ENCODE measurements around the gene NPDC1. TPM values are rescaled to one million over a fixed set of nuclear protein-coding genes. Genes with fewer than 3 reads are reported as not detected.

Gene NPDC1, protein sequence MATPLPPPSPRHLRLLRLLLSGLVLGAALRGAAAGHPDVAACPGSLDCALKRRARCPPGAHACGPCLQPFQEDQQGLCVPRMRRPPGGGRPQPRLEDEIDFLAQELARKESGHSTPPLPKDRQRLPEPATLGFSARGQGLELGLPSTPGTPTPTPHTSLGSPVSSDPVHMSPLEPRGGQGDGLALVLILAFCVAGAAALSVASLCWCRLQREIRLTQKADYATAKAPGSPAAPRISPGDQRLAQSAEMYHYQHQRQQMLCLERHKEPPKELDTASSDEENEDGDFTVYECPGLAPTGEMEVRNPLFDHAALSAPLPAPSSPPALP
- 26.4 to 93.7 TPM (median 81.5 TPM) in 5 replicates for total RNA-seq (2022; extraction: Qiagen RNA extraction; ENCODE audit: low read depth)

DNA sequence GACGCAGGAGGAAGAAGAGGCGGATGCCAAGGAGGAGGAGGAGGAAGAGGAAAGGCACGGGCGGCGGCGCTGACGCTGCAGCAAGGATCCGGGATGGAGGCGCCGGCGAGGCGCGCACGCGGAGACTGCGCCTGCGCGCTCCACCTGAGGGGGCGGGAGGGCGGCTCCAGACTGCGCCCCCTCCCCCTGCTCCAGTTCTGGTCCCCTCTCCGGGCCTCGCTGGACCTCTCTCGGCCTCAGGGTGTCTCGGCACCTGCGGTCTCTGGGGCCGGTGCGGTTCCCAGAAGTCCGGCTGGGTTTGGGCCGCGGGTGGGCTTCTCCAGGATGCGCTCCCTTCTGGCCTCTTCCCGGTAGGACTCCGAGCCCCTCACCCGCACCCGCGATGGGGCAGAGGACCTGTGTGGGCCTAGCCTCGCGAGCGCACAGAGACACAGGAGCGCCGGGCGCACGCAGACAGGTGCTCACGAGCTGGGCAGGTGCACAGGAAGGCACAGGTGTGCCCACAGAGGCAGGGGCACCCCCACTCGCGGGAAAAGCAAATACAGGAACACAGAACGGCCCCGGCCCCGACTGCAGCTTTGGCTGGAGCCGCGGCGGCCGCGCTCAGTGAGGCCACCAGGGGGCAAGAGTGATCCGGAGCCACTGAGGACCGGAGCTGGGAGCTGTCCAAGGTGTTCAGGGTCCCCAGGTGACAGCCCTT, at the start of gene NPDC1:
NPDC1 (minus strand) TSS at position 90 of the 700 bp plus-strand sequence. CDS start 188 bp downstream, outside the sequence.

DNA sequence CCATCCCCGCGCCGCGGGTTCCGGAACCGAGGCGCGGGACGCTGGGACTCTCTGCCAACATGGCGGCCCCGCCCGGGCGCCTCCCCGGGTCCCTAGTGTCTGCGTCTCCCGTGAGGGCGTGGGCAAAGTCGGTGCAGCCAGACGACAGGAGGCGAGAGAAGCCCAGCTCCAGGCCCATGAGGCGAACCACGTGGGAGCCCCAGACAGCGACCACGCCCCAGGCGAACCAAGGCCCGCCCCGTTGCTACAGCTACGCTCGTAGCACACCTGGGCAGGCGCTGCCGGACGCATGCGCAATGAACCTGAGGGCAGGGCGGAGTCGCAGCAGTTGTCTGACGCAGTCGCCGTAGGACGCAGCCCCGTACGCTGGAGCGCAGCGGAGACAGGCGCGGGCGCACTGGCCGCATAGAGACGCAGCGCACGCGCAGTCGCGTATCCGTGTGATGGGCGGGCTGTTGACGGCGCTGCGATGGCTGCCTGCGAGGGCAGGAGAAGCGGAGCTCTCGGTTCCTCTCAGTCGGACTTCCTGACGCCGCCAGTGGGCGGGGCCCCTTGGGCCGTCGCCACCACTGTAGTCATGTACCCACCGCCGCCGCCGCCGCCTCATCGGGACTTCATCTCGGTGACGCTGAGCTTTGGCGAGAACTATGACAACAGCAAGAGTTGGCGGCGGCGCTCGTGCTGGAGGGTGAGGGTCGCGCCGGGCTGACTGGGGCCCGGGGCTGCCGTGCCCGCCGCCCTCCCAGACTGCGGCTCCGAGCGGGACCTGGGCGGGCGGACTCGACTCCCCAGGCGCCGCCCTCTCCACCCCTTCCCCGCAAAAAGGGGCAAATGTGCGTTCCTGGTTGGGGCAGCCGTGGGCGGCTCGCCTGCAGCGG, 40.8 kb upstream of the NPDC1 start, which contains the start of gene MAN1B1:
MAN1B1 (plus strand) TSS at position 455 of the 878 bp plus-strand sequence; CDS start at position 470, 15 bp downstream.

DNA sequence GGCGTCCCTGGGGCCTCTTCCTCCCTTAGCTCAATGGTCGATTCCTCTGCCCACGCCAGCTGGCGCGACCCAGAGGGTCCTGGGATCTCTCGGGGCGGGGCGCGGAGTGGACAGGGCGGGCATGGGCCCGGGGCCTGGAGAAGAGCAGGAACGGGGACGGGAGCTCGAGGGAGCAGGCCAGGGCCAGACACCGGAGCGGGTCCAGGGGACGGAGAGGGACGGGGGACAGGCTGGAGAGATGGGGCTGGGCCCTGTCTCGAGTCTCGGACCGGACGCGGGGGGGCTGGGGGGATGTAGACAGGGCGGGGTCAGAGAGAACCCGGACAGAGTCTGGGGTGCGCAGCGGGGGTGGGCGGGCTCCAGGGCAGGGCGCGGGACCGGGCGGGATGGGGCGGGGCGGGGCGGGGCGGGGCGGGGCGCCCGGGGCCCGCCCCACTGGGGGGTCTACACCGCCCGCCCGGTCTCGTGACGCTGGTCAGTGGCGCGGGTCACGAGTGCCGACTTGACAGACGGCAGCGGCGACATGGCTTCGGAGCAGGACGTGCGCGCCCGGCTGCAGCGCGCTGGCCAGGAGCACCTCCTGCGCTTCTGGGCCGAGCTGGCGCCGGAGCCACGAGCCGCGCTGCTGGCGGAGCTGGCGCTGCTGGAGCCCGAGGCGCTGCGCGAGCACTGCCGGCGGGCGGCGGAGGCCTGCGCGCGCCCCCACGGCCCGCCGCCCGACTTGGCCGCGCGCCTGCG, 31.2 kb upstream of the NPDC1 start, which contains the start of gene UAP1L1:
UAP1L1 (plus strand) TSS at position 508 of the 738 bp plus-strand sequence; CDS start at position 524, 16 bp downstream.

DNA sequence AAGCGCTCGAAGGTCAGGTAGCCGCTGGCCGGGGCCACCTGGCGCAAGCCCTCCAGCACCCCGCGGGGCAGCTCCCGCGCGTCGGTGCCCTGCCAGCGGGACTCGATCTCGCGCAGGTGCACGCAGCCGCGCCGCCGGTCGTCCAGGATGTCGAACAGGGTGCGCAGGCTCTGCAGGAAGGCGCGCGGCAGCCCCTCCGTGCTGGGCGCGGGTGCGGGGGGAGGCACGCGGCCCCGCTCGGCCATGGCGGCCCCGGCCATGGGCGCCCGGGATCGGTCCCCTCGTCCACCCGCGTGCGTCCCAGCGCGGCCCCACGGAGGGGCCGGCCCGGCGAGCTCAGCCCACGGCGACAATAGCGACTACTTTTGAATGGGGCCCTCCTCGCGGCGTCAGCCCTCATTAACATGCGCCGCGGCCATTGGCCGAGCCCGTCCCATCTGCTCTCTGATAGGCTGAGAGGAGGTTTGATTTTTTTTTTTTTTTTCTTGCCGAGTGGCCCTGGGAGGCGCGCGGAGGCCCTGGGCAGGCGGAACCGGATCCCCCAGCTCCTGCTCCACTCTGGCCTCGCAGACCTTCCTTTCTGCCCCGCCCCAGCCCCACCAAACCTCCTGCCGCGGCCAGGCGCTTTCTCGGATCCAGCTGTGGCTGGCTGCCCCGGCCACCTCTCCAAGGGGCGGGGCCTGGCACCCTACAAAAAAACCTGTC, 24.4 kb upstream of the NPDC1 start, which contains the start of gene SAPCD2:
SAPCD2 (minus strand) TSS at position 357 of the 705 bp plus-strand sequence; CDS start at position 260, 97 bp downstream.

DNA sequence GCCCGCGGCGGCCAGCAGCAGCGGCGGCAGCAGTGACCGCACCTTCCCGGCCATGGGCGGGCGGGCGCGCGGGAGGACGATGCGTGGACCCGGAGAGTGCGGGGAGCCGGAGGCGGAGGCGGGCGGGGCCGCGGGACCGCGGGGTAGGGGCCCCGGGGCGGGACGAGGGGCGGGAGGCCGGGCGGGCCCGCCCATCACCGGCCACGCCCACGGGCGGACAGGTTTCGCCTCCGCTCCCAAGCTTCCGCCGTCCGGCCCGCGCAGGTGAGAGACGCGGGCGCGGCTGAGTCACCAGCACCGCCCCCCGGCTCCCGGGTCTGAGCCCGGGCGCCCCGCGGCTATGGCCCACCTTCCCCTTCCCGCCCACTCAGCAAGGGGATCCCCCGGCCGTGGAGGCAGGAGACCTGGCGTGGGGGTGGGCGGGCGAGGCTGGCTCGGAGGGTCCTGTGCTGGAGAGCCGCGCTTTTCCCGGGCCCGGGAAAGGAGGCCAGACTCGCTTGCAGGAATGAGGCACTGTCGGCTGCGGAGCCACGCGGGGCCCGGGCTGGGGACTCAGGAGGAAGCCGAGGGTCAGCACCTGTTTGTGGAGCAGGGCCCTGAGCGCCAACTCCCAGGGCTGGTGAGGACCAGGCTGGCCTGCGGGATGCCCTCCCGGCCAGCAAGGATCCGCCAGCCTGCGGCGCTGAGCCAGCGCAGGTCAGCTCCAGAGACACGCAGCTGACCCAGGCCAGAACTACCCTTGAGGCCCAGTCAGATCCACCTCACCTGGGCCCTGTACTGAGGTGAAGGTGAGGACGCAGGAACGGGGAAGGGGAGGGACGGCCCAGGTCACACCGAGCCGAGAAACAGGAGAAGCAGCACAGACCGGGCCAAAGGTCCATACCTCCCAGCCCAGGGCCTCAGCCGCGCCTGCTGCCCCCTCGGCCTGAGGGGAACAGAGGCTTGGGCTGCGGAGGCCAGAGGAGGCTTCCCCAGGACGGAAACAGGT, 8.3 kb upstream of the NPDC1 start, which contains the start of gene ENTPD2:
ENTPD2 (minus strand) TSS at position 118 of the 988 bp plus-strand sequence; CDS start at position 54, 64 bp downstream.

DNA sequence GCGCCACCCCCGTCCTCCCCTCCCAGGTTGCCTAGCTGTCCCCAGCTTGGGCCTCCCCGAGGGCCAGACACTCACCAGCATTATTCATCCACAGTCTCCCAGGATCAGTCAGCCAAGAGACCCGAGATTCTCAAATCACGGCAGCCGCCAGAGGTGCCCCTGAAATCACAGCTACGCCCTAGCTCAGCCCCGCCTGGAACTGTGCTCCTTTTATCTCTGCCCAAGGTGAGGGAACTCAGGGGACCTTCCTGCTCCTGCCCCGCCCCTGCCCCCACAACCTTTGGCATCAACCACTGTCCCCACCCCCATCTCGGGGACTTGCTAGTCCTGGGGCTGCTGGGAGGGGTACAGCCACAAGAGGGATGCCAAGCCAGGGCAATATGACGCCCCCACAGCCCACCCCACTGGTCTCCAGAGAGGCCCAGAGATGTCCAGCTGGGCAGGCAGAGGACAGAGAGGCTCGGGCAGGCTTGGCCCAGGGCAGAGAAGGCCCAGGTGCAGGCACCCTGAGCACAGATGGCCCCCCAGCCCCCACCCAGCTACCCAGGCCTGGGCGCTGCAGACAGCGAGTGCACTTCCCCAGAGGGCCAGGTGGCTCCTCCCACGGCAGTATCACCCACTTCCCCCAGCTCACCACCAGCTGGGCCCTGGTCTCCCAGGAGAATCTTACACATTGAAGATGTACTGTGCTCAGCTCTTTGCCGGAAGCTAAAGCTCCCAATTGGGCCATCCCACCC, 13.9 kb downstream of the NPDC1 start, which contains the start of gene FUT7:
FUT7 (minus strand) TSS at position 185 of the 737 bp plus-strand sequence; CDS start at position 88, 97 bp downstream.

DNA sequence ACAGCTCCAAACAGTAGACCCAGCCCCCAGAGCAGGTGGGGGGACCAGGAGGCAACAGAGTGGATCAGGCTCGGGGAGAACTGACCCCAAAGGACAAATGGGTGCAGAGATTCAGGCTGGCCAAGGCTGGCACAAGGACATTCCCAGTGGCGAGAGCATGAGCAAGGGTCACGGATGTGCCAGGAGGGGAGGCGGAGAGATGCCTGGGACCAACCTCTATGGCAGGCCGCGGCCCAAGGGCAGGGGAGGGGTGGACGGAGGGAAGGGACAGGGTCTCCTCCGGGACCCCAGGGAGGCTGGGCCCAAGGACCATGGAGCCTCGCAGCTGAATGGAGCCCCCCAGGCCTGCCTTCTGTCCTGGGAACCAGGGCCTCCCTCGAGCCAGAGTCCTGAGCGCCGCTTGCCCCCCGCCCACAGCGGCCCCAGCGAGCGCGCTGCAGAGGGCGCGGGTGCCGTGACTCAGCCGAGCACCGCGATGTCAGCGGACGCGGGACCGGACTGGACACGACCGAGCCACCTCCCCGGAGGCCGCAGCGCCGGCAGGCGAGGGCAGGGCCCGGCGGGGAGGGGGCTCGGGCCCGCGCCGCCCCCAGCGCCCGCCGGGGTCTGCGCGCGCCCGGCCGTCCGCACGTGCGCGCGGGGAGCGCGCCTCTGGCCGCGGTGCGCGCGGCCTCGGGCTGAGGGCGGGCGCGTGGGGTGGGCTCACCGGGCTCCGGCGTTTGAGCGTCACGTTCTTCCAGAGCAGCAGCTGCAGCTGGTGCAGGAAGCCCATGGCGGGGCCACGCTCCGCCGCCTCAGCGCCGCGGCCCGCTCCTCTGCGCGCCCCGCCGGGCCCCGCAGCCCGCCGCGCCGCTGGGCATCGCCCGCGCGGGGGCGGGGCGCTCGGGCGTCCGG, 18.4 kb downstream of the NPDC1 start, which contains the start of gene ABCA2:
ABCA2 (minus strand) TSS at position 869 of the 894 bp plus-strand sequence; CDS start at position 772, 97 bp downstream.

DNA sequence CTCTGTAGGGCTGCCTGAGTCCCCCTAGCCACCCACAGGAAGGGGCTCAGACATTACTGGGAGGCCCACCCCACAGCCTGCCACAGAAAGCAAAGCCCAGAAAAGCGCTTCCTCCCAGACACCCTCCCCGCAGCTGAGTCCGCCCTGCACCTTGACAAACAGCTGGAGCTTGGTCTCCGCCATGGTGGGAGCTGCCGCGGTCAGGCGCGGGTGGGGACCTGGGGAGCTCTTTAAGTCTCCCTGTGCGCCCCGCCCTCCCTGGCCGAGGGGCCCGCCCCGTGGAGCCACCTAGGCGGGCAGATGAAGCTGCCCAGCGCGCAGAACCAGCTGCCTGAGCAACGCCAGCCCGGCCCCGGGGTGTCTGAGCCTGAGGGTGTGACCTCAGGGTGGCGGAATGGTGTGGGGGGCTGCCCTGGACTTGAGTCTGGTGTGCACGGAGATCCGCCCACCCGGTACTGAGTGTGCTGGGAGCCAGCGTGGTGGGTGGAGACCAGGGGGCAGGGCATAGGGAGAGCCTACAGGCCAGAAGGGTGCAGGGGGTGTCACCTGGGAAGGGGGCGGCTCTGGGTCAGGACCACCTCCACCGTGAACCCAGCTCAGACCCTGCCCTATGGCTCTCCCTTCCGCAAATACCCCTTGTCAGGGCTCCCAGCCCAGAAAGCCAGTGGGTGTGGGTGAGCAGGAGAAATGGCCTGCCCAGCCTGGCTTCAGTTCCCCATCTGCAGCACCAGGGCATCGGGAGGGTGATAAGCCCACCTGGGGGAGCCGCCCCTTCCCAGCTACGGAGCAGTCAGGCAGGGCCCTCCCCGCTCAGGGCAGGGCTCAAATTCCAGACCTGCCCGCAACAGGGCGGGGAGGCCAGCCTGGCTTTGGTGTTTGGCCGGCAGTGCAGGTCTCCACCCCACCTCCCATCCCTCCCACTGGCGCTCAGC, 49.4 kb downstream of the NPDC1 start, which contains the start of gene CLIC3:
CLIC3 (minus strand) TSS at position 208 of the 932 bp plus-strand sequence; CDS start at position 183, 25 bp downstream.

DNA sequence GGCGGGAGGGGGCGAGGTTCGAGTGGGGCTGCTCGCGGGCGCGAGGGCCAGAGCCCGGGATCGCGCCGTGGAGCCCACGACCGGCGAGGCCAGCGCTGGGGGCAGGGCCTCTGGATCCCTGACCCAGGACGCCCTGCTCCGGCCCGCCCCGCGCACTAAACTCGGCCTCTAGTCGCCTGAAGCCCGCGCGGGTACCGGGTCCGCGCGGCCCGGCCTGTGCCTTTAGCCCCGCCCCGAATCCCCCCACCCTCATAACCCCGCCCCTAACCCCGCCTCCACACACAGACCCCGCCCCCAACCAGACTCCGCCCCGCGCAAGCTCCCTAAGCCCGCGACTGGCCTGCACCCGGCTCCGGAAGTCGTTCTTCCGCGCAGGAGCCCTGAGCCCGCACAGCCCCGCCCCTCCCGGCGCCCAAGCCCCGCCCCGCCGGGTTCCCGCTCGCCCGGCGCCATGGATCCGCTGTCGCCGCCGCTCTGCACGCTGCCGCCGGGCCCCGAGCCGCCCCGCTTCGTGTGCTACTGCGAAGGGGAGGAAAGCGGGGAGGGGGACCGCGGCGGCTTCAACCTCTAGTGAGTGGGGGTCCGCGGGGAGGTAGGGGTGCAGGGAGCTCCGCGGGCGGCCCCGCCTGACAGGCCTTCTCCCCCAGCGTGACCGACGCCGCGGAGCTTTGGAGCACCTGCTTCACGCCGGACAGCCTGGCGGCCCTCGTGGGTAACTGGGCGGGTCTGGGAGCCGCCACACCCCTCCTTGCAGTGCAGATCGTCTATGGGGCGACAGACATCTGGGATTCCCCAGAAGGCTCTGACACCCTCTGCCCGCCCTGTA, 53.8 kb downstream of the NPDC1 start, which contains the start of gene PAXX:
PAXX (plus strand) TSS at position 430 of the 826 bp plus-strand sequence; CDS start at position 452, 22 bp downstream.

Other genes starting within 250 kb of the NPDC1 start
- 0.11 to 0.74 TPM (median 0.72 TPM) in 3 of 5 replicates, not detected in the others for gene CCDC183, start 249.8 kb downstream of the NPDC1 start, total RNA-seq (2022; extraction: Qiagen RNA extraction; ENCODE audit: low read depth)
- 51.1 to 91.8 TPM (median 82.9 TPM) in 5 replicates for gene RABL6, start 238.2 kb downstream of the NPDC1 start, total RNA-seq (2022; extraction: Qiagen RNA extraction; ENCODE audit: low read depth)
- 2.1 to 5.6 TPM (median 5.3 TPM) in 5 replicates for gene AJM1, start 203.7 kb downstream of the NPDC1 start, total RNA-seq (2022; extraction: Qiagen RNA extraction; ENCODE audit: low read depth)
- gene PHPT1, start 196.8 kb downstream of the NPDC1 start, total RNA-seq (2022; extraction: Qiagen RNA extraction; ENCODE audit: low read depth), result 223 to 317 TPM (median 282 TPM) in 5 replicates
- gene MAMDC4, start 193.8 kb downstream of the NPDC1 start, total RNA-seq (2022; extraction: Qiagen RNA extraction; ENCODE audit: low read depth), result 1.8 to 5.7 TPM (median 4.8 TPM) in 5 replicates
- gene EDF1, start 179.9 kb downstream of the NPDC1 start, total RNA-seq (2022; extraction: Qiagen RNA extraction; ENCODE audit: low read depth), result 465 to 581 TPM (median 478 TPM) in 5 replicates
- 29.7 to 66.1 TPM (median 60.1 TPM) in 5 replicates for gene TRAF2, start 159.7 kb downstream of the NPDC1 start, total RNA-seq (2022; extraction: Qiagen RNA extraction; ENCODE audit: low read depth)
- 49.7 to 110 TPM (median 103 TPM) in 5 replicates for gene FBXW5, start 101.4 kb downstream of the NPDC1 start, total RNA-seq (2022; extraction: Qiagen RNA extraction; ENCODE audit: low read depth)
- gene C8G, start 100.9 kb downstream of the NPDC1 start, total RNA-seq (2022; extraction: Qiagen RNA extraction; ENCODE audit: low read depth), result 0.56 to 2.0 TPM (median 1.1 TPM) in 4 of 5 replicates, not detected in the other
- gene LCN12, start 93.9 kb downstream of the NPDC1 start, total RNA-seq (2022; extraction: Qiagen RNA extraction; ENCODE audit: low read depth), result 0.41 to 2.0 TPM (median 1.0 TPM) in 5 replicates
- gene PTGDS, start 68.7 kb downstream of the NPDC1 start, total RNA-seq (2022; extraction: Qiagen RNA extraction; ENCODE audit: low read depth), result 0.33 to 0.56 TPM (median 0.45 TPM) in 4 of 5 replicates, not detected in the other
- gene LCNL1, start 63.2 kb downstream of the NPDC1 start, total RNA-seq (2022; extraction: Qiagen RNA extraction; ENCODE audit: low read depth), result 0.08 to 0.18 TPM (median 0.12 TPM) in 3 of 5 replicates, not detected in the others
- gene PAXX, start 53.8 kb downstream of the NPDC1 start, total RNA-seq (2022; extraction: Qiagen RNA extraction; ENCODE audit: low read depth), result 37.9 to 83.8 TPM (median 71.5 TPM) in 5 replicates
- 2.2 to 4.2 TPM (median 3.7 TPM) in 5 replicates for gene CLIC3, start 49.6 kb downstream of the NPDC1 start, total RNA-seq (2022; extraction: Qiagen RNA extraction; ENCODE audit: low read depth)
- gene ABCA2, start 17.9 kb downstream of the NPDC1 start, total RNA-seq (2022; extraction: Qiagen RNA extraction; ENCODE audit: low read depth), result 12.6 to 32.5 TPM (median 25.5 TPM) in 5 replicates
- gene FUT7, start 14.1 kb downstream of the NPDC1 start, total RNA-seq (2022; extraction: Qiagen RNA extraction; ENCODE audit: low read depth), result 0.07 TPM in 1 of 5 replicates, not detected in the others
- gene ENTPD2, start 7.9 kb upstream of the NPDC1 start, total RNA-seq (2022; extraction: Qiagen RNA extraction; ENCODE audit: low read depth), result 1.0 to 2.3 TPM (median 1.5 TPM) in 5 replicates
- 12.1 to 27.8 TPM (median 24.6 TPM) in 5 replicates for gene SAPCD2, start 24.4 kb upstream of the NPDC1 start, total RNA-seq (2022; extraction: Qiagen RNA extraction; ENCODE audit: low read depth)
- gene UAP1L1, start 31.3 kb upstream of the NPDC1 start, total RNA-seq (2022; extraction: Qiagen RNA extraction; ENCODE audit: low read depth), result 9.0 to 14.6 TPM (median 11.9 TPM) in 5 replicates
- 33.8 to 56.7 TPM (median 50.2 TPM) in 5 replicates for gene MAN1B1, start 40.8 kb upstream of the NPDC1 start, total RNA-seq (2022; extraction: Qiagen RNA extraction; ENCODE audit: low read depth)
- 52.8 to 134 TPM (median 106 TPM) in 5 replicates for gene DPP7, start 68.6 kb upstream of the NPDC1 start, total RNA-seq (2022; extraction: Qiagen RNA extraction; ENCODE audit: low read depth)
- gene GRIN1, start 93.0 kb upstream of the NPDC1 start, total RNA-seq (2022; extraction: Qiagen RNA extraction; ENCODE audit: low read depth), result 0.14 to 0.76 TPM (median 0.27 TPM) in 5 replicates
- 0.39 to 2.0 TPM (median 1.6 TPM) in 5 replicates for gene LRRC26, start 123.9 kb upstream of the NPDC1 start, total RNA-seq (2022; extraction: Qiagen RNA extraction; ENCODE audit: low read depth)
- gene TMEM210, start 125.9 kb upstream of the NPDC1 start, total RNA-seq (2022; extraction: Qiagen RNA extraction; ENCODE audit: low read depth), result not detected in 5 replicates
- gene ANAPC2, start 142.4 kb upstream of the NPDC1 start, total RNA-seq (2022; extraction: Qiagen RNA extraction; ENCODE audit: low read depth), result 19.0 to 41.0 TPM (median 34.9 TPM) in 5 replicates
- gene SSNA1, start 142.5 kb upstream of the NPDC1 start, total RNA-seq (2022; extraction: Qiagen RNA extraction; ENCODE audit: low read depth), result 85.9 to 156 TPM (median 148 TPM) in 5 replicates
- gene TPRN, start 154.6 kb upstream of the NPDC1 start, total RNA-seq (2022; extraction: Qiagen RNA extraction; ENCODE audit: low read depth), result 5.5 to 10.4 TPM (median 10.2 TPM) in 5 replicates
- 29.5 to 49.4 TPM (median 47.9 TPM) in 5 replicates for gene TMEM203, start 159.5 kb upstream of the NPDC1 start, total RNA-seq (2022; extraction: Qiagen RNA extraction; ENCODE audit: low read depth)
- gene NDOR1, start 159.5 kb upstream of the NPDC1 start, total RNA-seq (2022; extraction: Qiagen RNA extraction; ENCODE audit: low read depth), result 7.4 to 20.8 TPM (median 16.2 TPM) in 5 replicates
- gene RNF208, start 176.1 kb upstream of the NPDC1 start, total RNA-seq (2022; extraction: Qiagen RNA extraction; ENCODE audit: low read depth), result 0.79 to 2.6 TPM (median 2.0 TPM) in 5 replicates
- 2.8 to 5.4 TPM (median 4.2 TPM) in 5 replicates for gene CYSRT1, start 179.0 kb upstream of the NPDC1 start, total RNA-seq (2022; extraction: Qiagen RNA extraction; ENCODE audit: low read depth)
- gene RNF224, start 181.3 kb upstream of the NPDC1 start, total RNA-seq (2022; extraction: Qiagen RNA extraction; ENCODE audit: low read depth), result 0.13 to 0.58 TPM (median 0.39 TPM) in 4 of 5 replicates, not detected in the other
- gene SLC34A3, start 184.7 kb upstream of the NPDC1 start, total RNA-seq (2022; extraction: Qiagen RNA extraction; ENCODE audit: low read depth), result 0.13 to 0.19 TPM in 2 of 5 replicates, not detected in the others
- gene TUBB4B, start 195.1 kb upstream of the NPDC1 start, total RNA-seq (2022; extraction: Qiagen RNA extraction; ENCODE audit: low read depth), result 522 to 871 TPM (median 814 TPM) in 5 replicates
- gene STPG3, start 205.1 kb upstream of the NPDC1 start, total RNA-seq (2022; extraction: Qiagen RNA extraction; ENCODE audit: low read depth), result not detected in 5 replicates
- 36.5 to 63.8 TPM (median 58.5 TPM) in 5 replicates for gene NELFB, start 209.2 kb upstream of the NPDC1 start, total RNA-seq (2022; extraction: Qiagen RNA extraction; ENCODE audit: low read depth)
- gene TOR4A, start 231.5 kb upstream of the NPDC1 start, total RNA-seq (2022; extraction: Qiagen RNA extraction; ENCODE audit: low read depth), result 13.6 to 33.0 TPM (median 30.5 TPM) in 5 replicates